A375 (cell line): ENCODE measurements around the gene CRYAA. TPM values are rescaled to one million over a fixed set of nuclear protein-coding genes. Genes with fewer than 3 reads are reported as not detected.

Experiments used
- total RNA-seq: library from RNA; depleted of rRNA; stranded (reverse); fragments of >200 nt; shearing (Covaris generic); gene quantifications from 2 replicates; pipeline ENCODE4 v1.2.3, GENCODE V29; 2014; rRNA removed

CRYAA gene, protein sequence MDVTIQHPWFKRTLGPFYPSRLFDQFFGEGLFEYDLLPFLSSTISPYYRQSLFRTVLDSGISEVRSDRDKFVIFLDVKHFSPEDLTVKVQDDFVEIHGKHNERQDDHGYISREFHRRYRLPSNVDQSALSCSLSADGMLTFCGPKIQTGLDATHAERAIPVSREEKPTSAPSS
- total RNA-seq, result not detected in 2 replicates

DNA sequence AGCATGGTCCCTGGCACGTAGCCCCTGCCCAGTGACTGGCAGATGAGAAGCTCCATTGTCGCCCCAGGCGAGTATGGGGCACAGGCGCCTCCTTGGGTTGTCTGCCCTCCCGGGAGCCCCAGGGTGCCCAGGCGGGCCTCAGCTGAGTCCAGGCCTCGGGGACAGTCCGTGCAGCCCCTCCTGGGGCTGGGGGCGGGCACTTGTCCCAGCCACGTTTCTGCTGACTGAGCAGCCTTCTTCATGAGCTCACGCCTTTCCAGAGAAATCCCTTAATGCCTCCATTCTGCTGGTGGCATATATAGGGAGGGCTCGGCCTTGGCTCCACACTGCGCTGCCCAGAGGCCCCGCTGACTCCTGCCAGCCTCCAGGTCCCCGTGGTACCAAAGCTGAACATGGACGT is at the start of gene CRYAA:
Gene CRYAA (plus strand): TSS at position 301 of the 400 bp plus-strand sequence. CDS start 92 bp downstream, at position 393.

Other genes with a start within 250 kb of the CRYAA start
- not detected in 2 replicates for gene ERVH48-1, start 243.4 kb upstream of the CRYAA start, total RNA-seq
- gene PKNOX1, start 194.4 kb upstream of the CRYAA start, total RNA-seq, result 19.3 and 22.7 TPM in 2 replicates
- 56.7 and 60.5 TPM in 2 replicates for gene CBS, start 93.2 kb upstream of the CRYAA start, total RNA-seq
- gene U2AF1, start 61.4 kb upstream of the CRYAA start, total RNA-seq, result 23.3 and 23.9 TPM in 2 replicates